ENCODE results near the gene MRO. TPM values are rescaled to one million over a fixed set of nuclear protein-coding genes. Genes with fewer than 3 reads are reported as not detected.

Gene MRO
- total and polyA plus RNA-seq, 11 donors, result 0.19 to 6.9 (median 1.6) TPM

GRCh38 chr18:50819027-50819727 lies 639 bp downstream of the MRO start:
- Histone ChIP-seq H3K27ac (peak overlapping the region in 8 of 12 donors; percentile 7 to 60 (median 47)), H3K4me1 (peaks cover 0 to 28% (median 12%) of the 10 kb centered on the region in 12 donors), H3K4me3 (peak overlapping the region in 11 of 12 donors; percentile 21 to 60 (median 43)), H3K9me3 (no peaks in the 10 kb centered on the region), H3K36me3 (no peaks in the 10 kb centered on the region), H3K27me3 (no peaks in the 10 kb centered on the region)
- intact Hi-C loops (cut with DNase I), result loop anchor here in 2 of 10 donors (2.0 to 5.0 kb wide), 2 partner anchors 232 to 233 kb away; no protein-coding TSS in a partner anchor
- TF ChIP-seq CTCF (IDR thresholded peaks at IDR 0.05) (peak in 1 of 12 donors; percentile 32), POLR2A (IDR thresholded peaks at IDR 0.05) (no peak)
- ATAC-seq (peak; percentile 41 to 72 (median 54)), DNase-seq (peak; percentile 9 to 65 (median 41))
- WGBS, 4 donors, result 14 to 19% (median 15%) methylated on average over 16 of the region's 16 CpGs

GRCh38 chr18:50816419-50817166 lies 3.2 kb downstream of the MRO start:
- ATAC-seq (no peak), DNase-seq (no peak)
- no peaks in the 10 kb centered on the region for H3K36me3 ChIP-seq
- peaks cover 0 to 5% (median 0%) of the 10 kb centered on the region in 12 donors for H3K9me3 ChIP-seq
- WGBS, 4 donors, result 79 to 87% (median 84%) methylated on average over 7 of the region's 7 CpGs
- H3K27ac ChIP-seq, result no peak overlapping the region
- H3K27me3 ChIP-seq, result no peaks in the 10 kb centered on the region
- no peak for TF ChIP-seq CTCF (IDR thresholded peaks at IDR 0.05)
- TF ChIP-seq POLR2A (IDR thresholded peaks at IDR 0.05), result no peak
- no peak overlapping the region for H3K4me3 ChIP-seq
- intact Hi-C loops (cut with DNase I), result loop anchor here in 1 of 10 donors (5.0 kb wide), 1 partner anchor 236 kb away; no protein-coding TSS in a partner anchor
- H3K4me1 ChIP-seq, result peaks cover 0 to 24% (median 12%) of the 10 kb centered on the region in 12 donors

GRCh38 chr18:50814395-50814794 lies 5.4 kb downstream of the MRO start:
- Histone ChIP-seq H3K4me3 (no peak overlapping the region), H3K27me3 (no peaks in the 10 kb centered on the region), H3K27ac (no peak overlapping the region), H3K9me3 (peaks cover 0 to 8% (median 0%) of the 10 kb centered on the region in 12 donors), H3K4me1 (peaks cover 0 to 6% (median 1%) of the 10 kb centered on the region in 12 donors), H3K36me3 (no peaks in the 10 kb centered on the region)
- DNase-seq (no peak), ATAC-seq (no peak)
- TF ChIP-seq POLR2A (IDR thresholded peaks at IDR 0.05) (no peak), CTCF (IDR thresholded peaks at IDR 0.05) (no peak)
- whole genome bisulfite sequencing, 4 donors, result 74 to 80% (median 75%) methylated on average over 7 of the region's 7 CpGs
- intact Hi-C loops (cut with DNase I), result no loop called here

- intact Hi-C loops (cut with DNase I), result no loop called here
- DNase-seq, result no peak
These were observed 6.5 kb downstream of the MRO start for GRCh38 chr18:50813353-50813752.

More at GRCh38 chr18:50813353-50813752, 6.5 kb downstream of the MRO start:
- H3K9me3 ChIP-seq, result peaks cover 0 to 8% (median 0%) of the 10 kb centered on the region in 12 donors
- no peaks in the 10 kb centered on the region for H3K27me3 ChIP-seq
- H3K4me3 ChIP-seq, result no peak overlapping the region
- no peaks in the 10 kb centered on the region for H3K36me3 ChIP-seq
- H3K4me1 ChIP-seq, result no peaks in the 10 kb centered on the region
- WGBS, 4 donors, result 70 to 87% (median 86%) methylated on average over 2 of the region's 2 CpGs
- ATAC-seq, result no peak
- TF ChIP-seq CTCF (IDR thresholded peaks at IDR 0.05), result no peak
- no peak for TF ChIP-seq POLR2A (IDR thresholded peaks at IDR 0.05)
- no peak overlapping the region for H3K27ac ChIP-seq
